OCI-LY1 (cell line): ENCODE measurements around the gene PTPRN2.

Source experiments
- H2AFZ ChIP-seq: fragments of 200-600 bp; sonication (generic), shearing (Covaris generic); 2 replicates; pipeline ENCODE4 v1.6.0; 2014; ENCODE audit warnings: antibody characterized with exemption, mild to moderate bottlenecking, low read length
- H3F3A ChIP-seq: fragments of 200-600 bp; sonication (generic), shearing (Covaris generic); 2 replicates; pipeline ENCODE4 v1.6.0; 2014; ENCODE audit warnings: mild to moderate bottlenecking, antibody characterized with exemption, low read length, moderate library complexity; ENCODE audit not compliant: insufficient read depth
- H3K27ac ChIP-seq: fragments of 200-600 bp; sonication (generic); 2 replicates; pipeline ENCODE4 v1.5.1; 2014; ENCODE audit warnings: low read length, mixed run types, mild to moderate bottlenecking, low read depth; ENCODE audit not compliant: poor library complexity, severe bottlenecking
- H3K27me3 ChIP-seq: fragments of 200-600 bp; sonication (generic); 2 replicates; pipeline ENCODE4 v1.6.0; 2014; ENCODE audit warnings: antibody characterized with exemption, mild to moderate bottlenecking, low read length, moderate library complexity; ENCODE audit not compliant: insufficient read depth
- H3K36me3 ChIP-seq: fragments of 200-600 bp; sonication (generic); 2 replicates; pipeline ENCODE4 v1.6.1; 2014; ENCODE audit warnings: mild to moderate bottlenecking, antibody characterized with exemption, low read length, moderate library complexity, mixed read lengths; ENCODE audit not compliant: insufficient read depth
- H3K4me1 ChIP-seq: fragments of 200-600 bp; sonication (generic); 2 replicates; pipeline ENCODE4 v1.5.1; 2014; ENCODE audit warnings: mild to moderate bottlenecking, low read length, moderate library complexity; ENCODE audit not compliant: insufficient read depth, severe bottlenecking
- H3K4me2 ChIP-seq: fragments of 200-600 bp; sonication (generic), shearing (Covaris generic); 2 replicates; pipeline ENCODE4 v1.6.1; 2014; ENCODE audit warnings: low read length
- H3K4me3 ChIP-seq: fragments of 200-600 bp; sonication (generic); 2 replicates; pipeline ENCODE4 v1.5.1; 2014; ENCODE audit warnings: low read length, low read depth, mild to moderate bottlenecking, mixed read lengths; ENCODE audit not compliant: poor library complexity, severe bottlenecking
- H3K79me2 ChIP-seq: fragments of 200-600 bp; shearing (Covaris generic); 2 replicates; pipeline ENCODE4 v1.6.1; 2016; ENCODE audit warnings: mixed run types, low read length, mixed read lengths; ENCODE audit not compliant: insufficient read depth
- H3K9ac ChIP-seq: fragments of 200-600 bp; sonication (generic), shearing (Covaris generic); 2 replicates; pipeline ENCODE4 v1.6.1; 2014; ENCODE audit warnings: mild to moderate bottlenecking, low read length, mixed read lengths
- H3K9me2 ChIP-seq: fragments of 200-600 bp; sonication (generic), shearing (Covaris generic); 2 replicates; pipeline ENCODE4 v1.6.1; 2014; ENCODE audit warnings: low read depth, mild to moderate bottlenecking, low read length, mixed read lengths
- H3K9me3 ChIP-seq: fragments of 200-600 bp; shearing (Covaris generic); 2 replicates; pipeline ENCODE4 v1.6.1; 2014; ENCODE audit warnings: low read length, mixed read lengths
- H4K20me1 ChIP-seq: fragments of 200-600 bp; sonication (generic), shearing (Covaris generic); 2 replicates; pipeline ENCODE4 v1.6.0; 2016; ENCODE audit warnings: mild to moderate bottlenecking, low read length; ENCODE audit not compliant: insufficient read depth
- EZH2 ChIP-seq: fragments of 200-600 bp; sonication (generic), shearing (Covaris generic); IDR thresholded peaks from 2 replicates; pipeline ENCODE4 v1.8.0; 2017; ENCODE audit warnings: borderline replicate concordance, mixed run types, mild to moderate bottlenecking, antibody characterized with exemption, low read length, moderate library complexity, mixed read lengths
- TF ChIP-seq, protein P1 (sequence below): fragments of 200-600 bp; sonication (generic), shearing (Covaris generic); IDR thresholded peaks from 2 replicates; pipeline ENCODE4 v1.5.1; 2017; ENCODE audit warnings: mild to moderate bottlenecking, antibody characterized with exemption, low read length, moderate library complexity, mixed read lengths

The PTPRN2 gene

GRCh38 chr7:157596881-157597280, 990.7 kb downstream of the PTPRN2 start:
- H3K4me3 ChIP-seq: no peak overlapping the region
- H3K36me3 ChIP-seq: no peaks in the 10 kb centered on the region
- no peaks in the 10 kb centered on the region for H3K4me1 ChIP-seq
- no peak overlapping the region for H3K9ac ChIP-seq
- no peaks in the 10 kb centered on the region for H4K20me1 ChIP-seq
- no peaks in the 10 kb centered on the region for H3K9me2 ChIP-seq
- H3K79me2 ChIP-seq: no peaks in the 10 kb centered on the region
- H3F3A ChIP-seq: no peaks in the 10 kb centered on the region
- TF ChIP-seq EZH2: no peak
- TF ChIP-seq, protein P1, sequence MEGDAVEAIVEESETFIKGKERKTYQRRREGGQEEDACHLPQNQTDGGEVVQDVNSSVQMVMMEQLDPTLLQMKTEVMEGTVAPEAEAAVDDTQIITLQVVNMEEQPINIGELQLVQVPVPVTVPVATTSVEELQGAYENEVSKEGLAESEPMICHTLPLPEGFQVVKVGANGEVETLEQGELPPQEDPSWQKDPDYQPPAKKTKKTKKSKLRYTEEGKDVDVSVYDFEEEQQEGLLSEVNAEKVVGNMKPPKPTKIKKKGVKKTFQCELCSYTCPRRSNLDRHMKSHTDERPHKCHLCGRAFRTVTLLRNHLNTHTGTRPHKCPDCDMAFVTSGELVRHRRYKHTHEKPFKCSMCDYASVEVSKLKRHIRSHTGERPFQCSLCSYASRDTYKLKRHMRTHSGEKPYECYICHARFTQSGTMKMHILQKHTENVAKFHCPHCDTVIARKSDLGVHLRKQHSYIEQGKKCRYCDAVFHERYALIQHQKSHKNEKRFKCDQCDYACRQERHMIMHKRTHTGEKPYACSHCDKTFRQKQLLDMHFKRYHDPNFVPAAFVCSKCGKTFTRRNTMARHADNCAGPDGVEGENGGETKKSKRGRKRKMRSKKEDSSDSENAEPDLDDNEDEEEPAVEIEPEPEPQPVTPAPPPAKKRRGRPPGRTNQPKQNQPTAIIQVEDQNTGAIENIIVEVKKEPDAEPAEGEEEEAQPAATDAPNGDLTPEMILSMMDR: no peak
- H2AFZ ChIP-seq: no peak overlapping the region
- no peak overlapping the region for H3K4me2 ChIP-seq
- no peak overlapping the region for H3K27ac ChIP-seq
- H3K9me3 ChIP-seq: no peaks in the 10 kb centered on the region
- peaks cover 15% of the 10 kb centered on the region; the same call in 1 of the 2 replicates for H3K27me3 ChIP-seq

GRCh38 chr7:157596471-157596870, 991.2 kb downstream of the PTPRN2 start:
- H3K4me3 ChIP-seq: no peak overlapping the region
- H2AFZ ChIP-seq: no peak overlapping the region
- no peak for TF ChIP-seq EZH2
- TF ChIP-seq, protein P1: no peak
- no peak overlapping the region for H3K4me2 ChIP-seq
- no peaks in the 10 kb centered on the region for H4K20me1 ChIP-seq
- peaks cover 15% of the 10 kb centered on the region; the same call in 1 of the 2 replicates for H3K27me3 ChIP-seq
- no peak overlapping the region for H3K27ac ChIP-seq
- no peaks in the 10 kb centered on the region for H3K79me2 ChIP-seq
- H3K4me1 ChIP-seq: no peaks in the 10 kb centered on the region
- no peaks in the 10 kb centered on the region for H3F3A ChIP-seq
- H3K9me3 ChIP-seq: no peaks in the 10 kb centered on the region
- H3K36me3 ChIP-seq: no peaks in the 10 kb centered on the region
- H3K9me2 ChIP-seq: no peaks in the 10 kb centered on the region
- H3K9ac ChIP-seq: no peak overlapping the region

DNA sequence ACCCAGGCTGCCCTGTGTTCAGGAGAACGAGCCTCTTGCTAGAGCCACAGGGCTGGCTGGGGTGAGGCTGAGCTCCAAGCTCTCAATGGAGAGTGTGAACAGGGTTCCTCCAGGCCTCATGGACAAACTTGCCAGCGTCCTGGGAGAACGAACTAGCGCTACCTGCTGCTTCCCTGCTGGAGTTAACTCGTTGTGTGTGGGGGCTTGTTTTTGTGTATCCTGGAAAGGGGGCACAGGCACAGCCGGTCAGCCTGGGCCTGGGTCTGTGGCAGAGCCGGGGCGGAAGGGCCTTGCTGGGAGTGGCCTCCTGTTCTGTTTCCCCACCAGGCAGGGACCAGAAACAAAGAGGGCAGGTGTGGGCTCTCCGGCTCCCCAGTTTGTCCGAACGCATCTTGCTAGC, 991.6 kb downstream of the PTPRN2 start:
- Histone ChIP-seq H3K27ac (no peak overlapping the region), H2AFZ (no peak overlapping the region), H3K9ac (no peak overlapping the region), H4K20me1 (no peaks in the 10 kb centered on the region), H3F3A (no peaks in the 10 kb centered on the region), H3K36me3 (no peaks in the 10 kb centered on the region), H3K9me3 (no peaks in the 10 kb centered on the region), H3K27me3 (peaks cover 15% of the 10 kb centered on the region; the same call in 1 of the 2 replicates), H3K79me2 (no peaks in the 10 kb centered on the region), H3K4me2 (no peak overlapping the region), H3K4me1 (no peaks in the 10 kb centered on the region), H3K9me2 (no peaks in the 10 kb centered on the region), H3K4me3 (no peak overlapping the region)
- no peak for TF ChIP-seq EZH2
- TF ChIP-seq, protein P1: no peak
